Transverse colon (tissue), 4 donors: ENCODE results near the gene DLG2.
"Not testable (repeated sequence)": the region's sequence is repeated elsewhere in the genome, so short reads cannot be mapped to it uniquely, and the experiment has no call there.

ENCODE experiments used
- CTCF ChIP-seq, 5 experiments: fragments of 200-600 bp in 3 of 5; fragments of 450-650 bp in 2 of 5; sonication (generic) in 3 of 5; IDR thresholded peaks; 1 replicate in 2 of 5; 2 replicates in 3 of 5; pipeline ENCODE4 v1.5.1; 2016 to 2017; ENCODE audit warnings: antibody characterized with exemption in 5 of 5, inconsistent platforms in 3 of 5, mild to moderate bottlenecking in 2 of 5, moderate library complexity in 1 of 5
- EP300 ChIP-seq: sonication (generic); formaldehyde crosslinking; IDR thresholded peaks from one replicate; pipeline ENCODE4 v1.6.1; 2017; ENCODE audit warnings: antibody characterized with exemption, low read depth
- POLR2A ChIP-seq: fragments of 450-650 bp; IDR thresholded peaks from one replicate; pipeline ENCODE4 v1.6.1; 2016; ENCODE audit warnings: antibody characterized with exemption, mild to moderate bottlenecking, moderate library complexity
- POLR2AphosphoS5 ChIP-seq, 3 donors: sonication (generic); formaldehyde crosslinking; IDR thresholded peaks; one replicate each; pipeline ENCODE4 v1.6.1; 2016; ENCODE audit warnings: antibody characterized with exemption in 3 of 3

- not testable (repeated sequence) for TF ChIP-seq POLR2A; CTCF (IDR thresholded peaks at IDR 0.05); POLR2AphosphoS5 (IDR thresholded peaks at IDR 0.05); EP300
Observed at GRCh38 chr11:85110246-85110645, 516.9 kb downstream of the DLG2 start.
